ENCODE data around the gene JCHAIN. TPM values are rescaled to one million over a fixed set of nuclear protein-coding genes. Genes with fewer than 3 reads are reported as not detected.

The JCHAIN gene
- 0.06 to 0.23 TPM (median 0.14 TPM) in 4 of 5 replicates, not detected in the other for total RNA-seq (2022; extraction: Qiagen RNA extraction)

DNA sequence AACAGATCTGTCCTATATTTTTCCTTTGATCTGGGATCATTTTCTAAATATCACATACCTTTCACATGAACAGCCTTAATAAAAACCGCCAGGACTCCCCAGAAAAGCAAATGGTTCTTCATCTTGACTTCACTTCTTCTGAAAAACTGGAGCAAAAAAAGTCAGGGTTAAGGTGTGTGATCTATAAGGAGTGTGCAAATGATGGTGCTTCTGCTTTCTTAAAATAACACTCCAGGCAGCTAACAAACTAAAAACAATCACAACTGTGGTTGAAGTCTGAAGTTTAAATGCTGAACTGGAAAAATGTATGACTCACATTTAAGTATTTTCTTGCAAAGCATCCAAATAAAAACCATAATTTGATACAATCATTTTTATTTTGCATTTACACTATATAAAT, at the start of gene JCHAIN:
Gene JCHAIN (minus strand): TSS at position 140 of the 400 bp plus-strand sequence. CDS start 18 bp downstream, at position 122.

DNA sequence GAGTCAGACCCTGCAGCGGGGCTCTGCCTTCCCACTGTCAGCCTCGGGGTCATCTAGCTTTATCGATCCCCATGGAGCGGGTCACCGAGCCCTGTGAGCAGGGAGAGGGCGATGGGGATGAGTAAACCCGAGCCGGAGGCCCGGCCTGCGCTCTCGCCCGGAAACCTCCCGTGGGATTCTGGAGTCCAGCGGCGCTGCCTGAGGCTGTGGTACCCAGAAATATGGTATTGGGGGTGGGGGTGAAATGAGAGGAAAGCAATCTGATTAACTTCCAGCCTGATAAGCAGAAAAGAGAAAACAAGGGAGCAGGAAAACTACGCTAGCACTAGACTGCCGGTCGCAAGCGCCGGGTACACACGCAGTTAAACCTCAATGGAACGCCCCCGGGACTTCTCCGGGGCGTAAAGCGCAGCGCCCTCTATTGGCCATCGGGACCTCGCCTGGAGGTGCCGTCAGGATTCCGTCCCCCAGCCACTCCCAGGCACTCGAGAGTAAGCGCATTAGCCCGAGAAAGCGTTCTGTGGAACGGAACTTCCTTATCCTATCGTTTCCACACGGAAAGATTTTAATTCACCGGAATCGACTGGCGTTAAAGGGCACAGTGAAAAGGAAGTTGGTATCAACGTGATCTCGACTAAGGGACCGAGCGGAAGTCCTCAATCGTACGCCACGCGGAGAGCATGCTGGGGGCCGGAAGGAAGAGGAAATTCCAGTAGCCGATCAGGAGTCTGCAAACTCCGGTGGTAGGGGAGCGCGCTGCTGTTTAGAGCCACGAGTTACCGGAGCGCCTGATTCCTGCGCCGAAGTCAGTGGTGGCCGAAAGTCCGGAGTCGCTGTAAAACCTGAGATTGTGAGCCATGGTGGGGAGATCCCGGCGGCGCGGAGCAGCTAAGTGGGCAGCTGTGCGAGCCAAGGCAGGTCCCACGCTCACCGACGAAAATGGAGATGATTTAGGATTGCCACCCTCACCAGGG, 21.8 kb upstream of the JCHAIN start, which contains the start of gene UTP3:
Gene UTP3 (plus strand): TSS at position 712 of the 974 bp plus-strand sequence. CDS start 146 bp downstream, at position 858.

DNA sequence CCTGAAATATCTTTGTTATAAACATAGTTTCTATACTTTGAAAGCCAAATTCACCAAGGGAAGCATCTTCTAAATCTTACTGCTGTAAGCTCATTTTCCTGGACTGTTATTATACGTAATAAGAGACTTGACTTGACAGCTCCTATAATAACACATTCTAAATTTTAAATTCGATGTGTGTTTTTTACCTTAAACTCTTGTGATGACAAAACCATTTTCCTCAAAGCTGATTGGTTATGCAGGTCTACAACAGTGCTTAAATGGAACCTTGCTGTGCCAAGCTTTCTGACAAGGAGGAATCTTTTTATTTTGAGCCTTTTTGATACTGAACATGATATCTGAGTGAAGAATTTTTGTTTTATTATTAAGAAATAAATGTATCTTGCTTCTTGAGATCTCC, 37.9 kb downstream of the JCHAIN start, which contains the start of gene ENAM:
Gene ENAM (plus strand): TSS at position 301 of the 400 bp plus-strand sequence. CDS start 757 bp downstream, outside the sequence.

Other genes with a start within 250 kb of the JCHAIN start
- not detected in 5 replicates for gene MUC7, start 194.3 kb downstream of the JCHAIN start, total RNA-seq (2022; extraction: Qiagen RNA extraction)
- gene AMTN, start 147.9 kb downstream of the JCHAIN start, total RNA-seq (2022; extraction: Qiagen RNA extraction): 0.12 to 0.18 TPM in 2 of 5 replicates, not detected in the others
- gene AMBN, start 74.3 kb downstream of the JCHAIN start, total RNA-seq (2022; extraction: Qiagen RNA extraction): not detected in 5 replicates
- not detected in 5 replicates for gene ENAM, start 37.8 kb downstream of the JCHAIN start, total RNA-seq (2022; extraction: Qiagen RNA extraction)
- 32.4 to 44.0 TPM (median 33.0 TPM) in 5 replicates for gene UTP3, start 22.0 kb upstream of the JCHAIN start, total RNA-seq (2022; extraction: Qiagen RNA extraction)
- 5.8 to 8.0 TPM (median 7.2 TPM) in 5 replicates for gene RUFY3, start 55.5 kb upstream of the JCHAIN start, total RNA-seq (2022; extraction: Qiagen RNA extraction)
- gene GRSF1, start 173.4 kb upstream of the JCHAIN start, total RNA-seq (2022; extraction: Qiagen RNA extraction): 73.4 to 81.3 TPM (median 76.4 TPM) in 5 replicates
- 4.8 to 8.5 TPM (median 7.0 TPM) in 5 replicates for gene MOB1B, start 235.9 kb upstream of the JCHAIN start, total RNA-seq (2022; extraction: Qiagen RNA extraction)